GM15510 (cell line): Measurements from ENCODE around the gene FBXL3.

Source experiments
- POLR2A ChIP-seq: IDR thresholded peaks from 3 replicates; pipeline ENCODE4 v1.6.1; 2011; ENCODE audit warnings: borderline replicate concordance; ENCODE audit not compliant: insufficient read length; ENCODE audit errors: extremely low read depth

FBXL3 gene

GRCh38 chr13:76973920-76974617, 52.9 kb downstream of the FBXL3 start:
- TF ChIP-seq POLR2A: no peak

DNA sequence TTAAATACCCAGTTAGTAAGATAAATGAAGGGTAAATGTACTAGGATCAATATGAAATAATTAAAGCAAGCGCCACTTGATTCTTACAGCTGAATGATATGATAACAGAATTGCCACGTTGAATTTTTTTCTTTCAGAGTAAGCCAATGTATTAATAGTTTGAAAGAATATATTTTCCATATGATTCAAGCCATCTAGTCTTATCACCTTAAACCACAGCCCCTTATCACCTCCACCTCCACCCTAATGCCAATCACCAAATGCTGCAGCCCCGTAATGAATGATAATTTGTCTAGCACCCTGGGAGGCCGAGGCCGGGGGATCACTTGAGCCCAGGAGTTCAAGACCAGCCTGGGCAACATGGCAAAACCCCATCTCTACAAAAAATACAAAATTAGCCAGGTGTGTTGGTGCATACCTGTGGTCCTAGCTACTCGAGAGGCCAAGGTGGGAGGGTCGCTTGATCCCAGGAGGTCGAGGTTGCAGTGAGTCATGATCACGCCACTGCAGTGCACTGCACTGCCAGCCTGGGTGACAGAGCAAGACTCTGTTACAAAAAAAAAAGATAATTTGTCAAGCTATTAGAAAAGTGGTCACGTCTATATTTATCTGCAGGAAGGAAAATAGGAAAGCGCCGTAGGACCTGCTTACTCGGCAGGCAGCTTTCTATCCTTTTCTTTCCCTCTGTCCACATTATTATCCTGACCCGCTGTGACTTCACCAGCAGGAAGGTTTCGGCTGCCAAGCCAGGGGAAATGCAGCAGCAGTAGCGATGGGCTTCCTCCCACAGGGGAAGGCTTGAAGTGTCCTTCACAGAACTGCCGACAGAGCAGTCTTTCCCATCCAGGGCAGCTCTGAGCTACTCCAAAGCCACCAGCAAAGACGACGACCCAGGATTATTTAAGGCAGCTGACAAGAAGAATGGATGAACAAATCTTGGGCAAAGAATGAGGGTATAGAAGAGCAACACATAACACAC, 54.8 kb downstream of the FBXL3 start:
- TF ChIP-seq POLR2A: no peak

- no peak for TF ChIP-seq POLR2A
These were observed 55.7 kb downstream of the FBXL3 start for GRCh38 chr13:76971215-76971614.

DNA sequence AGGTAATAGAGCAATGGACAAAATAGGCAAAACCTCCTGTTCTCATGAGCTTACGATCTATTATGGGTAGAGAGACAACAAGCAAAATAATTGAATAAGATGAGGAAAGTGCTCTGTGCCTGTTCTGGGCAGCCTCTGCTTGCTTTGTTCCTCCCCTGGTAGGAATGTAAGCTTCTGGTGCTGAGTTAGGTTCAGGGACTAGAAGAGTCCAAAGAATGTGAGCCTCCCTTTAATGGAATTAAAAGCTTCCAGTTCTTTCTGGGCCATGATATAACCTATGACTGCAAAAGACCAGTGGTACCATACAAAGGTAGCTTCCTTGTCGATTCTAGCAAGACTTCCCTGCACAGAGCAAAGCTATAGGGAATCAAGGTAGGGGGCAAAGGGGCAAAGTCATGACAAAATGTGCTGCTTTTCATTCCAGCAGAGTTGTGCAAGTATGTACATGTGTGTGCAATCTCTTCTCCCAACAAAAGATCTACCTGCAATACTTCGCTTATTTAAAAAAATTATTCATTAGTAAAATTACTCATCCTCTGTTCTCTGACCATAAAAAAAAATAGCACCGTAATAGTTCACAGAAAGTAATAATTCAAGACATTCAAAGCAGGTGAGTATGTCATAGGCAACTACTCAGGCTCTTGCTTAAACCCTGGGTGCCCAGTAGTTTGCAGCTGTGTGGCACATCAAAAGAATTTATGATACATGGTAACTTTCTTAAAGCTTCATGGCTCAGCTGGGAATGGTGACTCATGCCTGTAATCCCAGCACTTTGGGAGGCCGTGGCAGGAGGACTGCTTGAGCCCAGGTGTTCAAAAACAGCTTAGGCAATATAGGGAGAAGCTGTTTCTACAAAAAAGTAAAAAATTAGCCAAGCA, 57.2 kb downstream of the FBXL3 start:
- TF ChIP-seq POLR2A: no peak

GRCh38 chr13:76968041-76968440, 58.9 kb downstream of the FBXL3 start:
- no peak for TF ChIP-seq POLR2A

DNA sequence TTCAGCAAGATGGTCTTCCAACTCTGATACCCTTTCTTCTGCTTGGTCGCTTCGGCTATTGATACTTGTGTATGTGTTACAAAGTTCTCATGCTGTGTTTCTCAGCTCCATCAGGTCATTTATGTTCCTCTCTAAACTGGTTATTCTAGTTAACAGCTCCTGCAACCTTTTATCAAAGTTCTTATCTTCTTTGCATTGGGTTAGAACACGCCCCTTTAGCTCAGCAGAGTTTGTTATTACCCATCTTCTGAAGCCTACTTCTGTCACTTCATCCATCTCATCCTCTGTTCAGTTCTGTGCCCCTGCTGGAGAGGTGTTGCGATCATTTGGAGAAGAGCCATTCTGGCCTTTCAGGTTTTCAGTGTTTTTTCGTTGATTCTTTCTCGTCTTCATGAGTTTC, 59.9 kb downstream of the FBXL3 start:
- no peak for TF ChIP-seq POLR2A

- no peak for TF ChIP-seq POLR2A
These were observed 61.1 kb downstream of the FBXL3 start for GRCh38 chr13:76965759-76966421.

- TF ChIP-seq POLR2A: no peak
These were observed 68.0 kb downstream of the FBXL3 start for GRCh38 chr13:76958841-76959432.

DNA sequence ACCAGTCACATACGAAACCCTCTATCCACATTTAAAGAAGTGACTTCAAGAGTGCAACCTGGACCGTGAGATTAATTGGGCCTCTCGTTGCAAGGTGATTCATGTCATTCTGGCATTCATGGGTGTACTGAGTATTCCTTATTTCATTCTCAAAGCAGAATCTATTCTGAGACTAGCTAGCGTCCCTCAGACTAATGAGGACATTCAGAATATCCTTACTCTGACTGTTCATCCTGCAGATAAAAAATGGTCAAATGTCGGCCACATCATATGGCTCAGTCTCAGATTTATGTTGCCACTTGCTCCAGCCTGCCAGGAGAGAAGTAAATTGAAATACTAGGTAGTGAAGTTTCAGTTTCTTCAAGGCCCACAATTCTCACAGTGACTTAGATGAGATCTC, 71.3 kb downstream of the FBXL3 start:
- no peak for TF ChIP-seq POLR2A
